Measurements from ENCODE around the gene ASIC2. TPM values are rescaled to one million over a fixed set of nuclear protein-coding genes. Genes with fewer than 3 reads are reported as not detected.

The ASIC2 gene
- total and polyA plus RNA-seq, 2 donors (not counting 1 experiment from before 2014, with no cell fraction given): not detected

- no peaks in the 10 kb centered on the region for H3K79me2 ChIP-seq (ENCODE audit: control insufficient read depth, insufficient read depth, low read length)
- 69% methylated on average over 3 of the region's 6 CpGs for whole genome bisulfite sequencing (ENCODE audit: insufficient coverage)
- DNase-seq (no peak), ATAC-seq (ENCODE audit: low read depth) (no peak)
- intact Hi-C loops (cut with micrococcal nuclease): no loop called here
- no peaks in the 10 kb centered on the region for H3K9me3 ChIP-seq (ENCODE audit: control extremely low read depth in 1 of 3, control insufficient read depth in 2 of 3, insufficient read depth in 1 of 3, low read length in 2 of 3)
- no peaks in the 10 kb centered on the region for H3K4me1 ChIP-seq (ENCODE audit: control insufficient read depth in 2 of 2, insufficient read depth in 2 of 2, low read length in 2 of 2)
- no peak for TF ChIP-seq EZH2 (IDR thresholded peaks at IDR 0.05; ENCODE audit: borderline replicate concordance, insufficient read depth, low read depth, low read length, poor library complexity, severe bottlenecking)
- no peak for TF ChIP-seq CTCF (IDR thresholded peaks at IDR 0.05)
- peaks cover 2% of the 10 kb centered on the region for H3K9me3 Mint-ChIP-seq (ENCODE audit: insufficient read depth)
- H3K27ac Mint-ChIP-seq: no peak overlapping the region
- H3K4me3 Mint-ChIP-seq: no peak overlapping the region
- POLR2A ChIA-PET: no interaction called here
- H2AFZ ChIP-seq (ENCODE audit: insufficient read depth, low read depth, low read length, poor library complexity, severe bottlenecking): no peak overlapping the region
- H4K20me1 ChIP-seq (ENCODE audit: control insufficient read depth, insufficient read depth, low read length, poor library complexity, severe bottlenecking): no peaks in the 10 kb centered on the region
- H3K9ac ChIP-seq (ENCODE audit: low read length): no peak overlapping the region
- H3K27me3 ChIP-seq (replicated peaks in 1 of 4; ENCODE audit: control extremely low read depth in 1 of 4, control insufficient read depth in 3 of 4, insufficient read depth in 4 of 4, low read length in 3 of 4): no peaks in the 10 kb centered on the region
- CTCF ChIA-PET: no interaction called here
- no peaks in the 10 kb centered on the region for H3K36me3 ChIP-seq (replicated peaks in 1 of 2; ENCODE audit: control extremely low read depth in 1 of 2, control insufficient read depth in 1 of 2, extremely low read depth in 1 of 2, insufficient read depth in 2 of 2, low read length in 1 of 2)
- H3K27me3 Mint-ChIP-seq: peaks cover 33% of the 10 kb centered on the region
- H3K4me1 Mint-ChIP-seq: no peaks in the 10 kb centered on the region
- H3K4me3 ChIP-seq (ENCODE audit: control extremely low read depth in 1 of 5, extremely low read depth in 1 of 5, insufficient read depth in 1 of 5, low read depth in 2 of 5, low read length in 4 of 5): no peak overlapping the region
- H3K4me2 ChIP-seq (replicated peaks; ENCODE audit: low read depth, low read length, poor library complexity, severe bottlenecking): no peak overlapping the region
- no peak overlapping the region for H3K27ac ChIP-seq (ENCODE audit: low read length in 2 of 2)
Observed at GRCh38 chr17:33113276-33113990, 179.7 kb downstream of the ASIC2 start.

- H3K4me1 ChIP-seq (ENCODE audit: control insufficient read depth in 2 of 2, insufficient read depth in 2 of 2, low read length in 2 of 2): no peaks in the 10 kb centered on the region
- no peak for DNase-seq
- Mint-ChIP-seq H3K4me1 (no peaks in the 10 kb centered on the region), H3K9me3 (ENCODE audit: insufficient read depth) (peaks cover 2% of the 10 kb centered on the region), H3K27ac (no peak overlapping the region), H3K4me3 (no peak overlapping the region), H3K27me3 (peaks cover 33% of the 10 kb centered on the region)
- H2AFZ ChIP-seq (ENCODE audit: insufficient read depth, low read depth, low read length, poor library complexity, severe bottlenecking): no peak overlapping the region
- H3K9ac ChIP-seq (ENCODE audit: low read length): no peak overlapping the region
- no peak overlapping the region for H3K4me3 ChIP-seq (ENCODE audit: control extremely low read depth in 1 of 5, extremely low read depth in 1 of 5, insufficient read depth in 1 of 5, low read depth in 2 of 5, low read length in 4 of 5)
- H4K20me1 ChIP-seq (ENCODE audit: control insufficient read depth, insufficient read depth, low read length, poor library complexity, severe bottlenecking): no peaks in the 10 kb centered on the region
- no peaks in the 10 kb centered on the region for H3K27me3 ChIP-seq (replicated peaks in 1 of 4; ENCODE audit: control extremely low read depth in 1 of 4, control insufficient read depth in 3 of 4, insufficient read depth in 4 of 4, low read length in 3 of 4)
- no peak for ATAC-seq (ENCODE audit: low read depth)
- intact Hi-C loops (cut with micrococcal nuclease): no loop called here
- H3K4me2 ChIP-seq (replicated peaks; ENCODE audit: low read depth, low read length, poor library complexity, severe bottlenecking): no peak overlapping the region
- no peak for TF ChIP-seq EZH2 (IDR thresholded peaks at IDR 0.05; ENCODE audit: borderline replicate concordance, insufficient read depth, low read depth, low read length, poor library complexity, severe bottlenecking)
- ChIA-PET CTCF (no interaction called here), POLR2A (no interaction called here)
- 95% methylated on average over 4 of the region's 4 CpGs for WGBS (ENCODE audit: insufficient coverage)
- H3K9me3 ChIP-seq (ENCODE audit: control extremely low read depth in 1 of 3, control insufficient read depth in 2 of 3, insufficient read depth in 1 of 3, low read length in 2 of 3): no peaks in the 10 kb centered on the region
- H3K79me2 ChIP-seq (ENCODE audit: control insufficient read depth, insufficient read depth, low read length): no peaks in the 10 kb centered on the region
- no peak overlapping the region for H3K27ac ChIP-seq (ENCODE audit: low read length in 2 of 2)
- H3K36me3 ChIP-seq (replicated peaks in 1 of 2; ENCODE audit: control extremely low read depth in 1 of 2, control insufficient read depth in 1 of 2, extremely low read depth in 1 of 2, insufficient read depth in 2 of 2, low read length in 1 of 2): no peaks in the 10 kb centered on the region
Observed at GRCh38 chr17:33112763-33113162, 180.3 kb downstream of the ASIC2 start.
